Measurements from ENCODE around the gene AIPL1.

GRCh38 chr17:6377906-6378305, 57.0 kb downstream of the AIPL1 start:
- no peak for TF ChIP-seq POLR2AphosphoS5 (IDR thresholded peaks at IDR 0.05)
- TF ChIP-seq, protein P1, sequence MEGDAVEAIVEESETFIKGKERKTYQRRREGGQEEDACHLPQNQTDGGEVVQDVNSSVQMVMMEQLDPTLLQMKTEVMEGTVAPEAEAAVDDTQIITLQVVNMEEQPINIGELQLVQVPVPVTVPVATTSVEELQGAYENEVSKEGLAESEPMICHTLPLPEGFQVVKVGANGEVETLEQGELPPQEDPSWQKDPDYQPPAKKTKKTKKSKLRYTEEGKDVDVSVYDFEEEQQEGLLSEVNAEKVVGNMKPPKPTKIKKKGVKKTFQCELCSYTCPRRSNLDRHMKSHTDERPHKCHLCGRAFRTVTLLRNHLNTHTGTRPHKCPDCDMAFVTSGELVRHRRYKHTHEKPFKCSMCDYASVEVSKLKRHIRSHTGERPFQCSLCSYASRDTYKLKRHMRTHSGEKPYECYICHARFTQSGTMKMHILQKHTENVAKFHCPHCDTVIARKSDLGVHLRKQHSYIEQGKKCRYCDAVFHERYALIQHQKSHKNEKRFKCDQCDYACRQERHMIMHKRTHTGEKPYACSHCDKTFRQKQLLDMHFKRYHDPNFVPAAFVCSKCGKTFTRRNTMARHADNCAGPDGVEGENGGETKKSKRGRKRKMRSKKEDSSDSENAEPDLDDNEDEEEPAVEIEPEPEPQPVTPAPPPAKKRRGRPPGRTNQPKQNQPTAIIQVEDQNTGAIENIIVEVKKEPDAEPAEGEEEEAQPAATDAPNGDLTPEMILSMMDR (IDR thresholded peaks at IDR 0.05) = no peak
